HG02678 (cell line): ENCODE data around the gene PRKAR2B.
A peak's percentile ranks its signal among the peaks of the same experiment; 100 is the strongest.

Experiments
- ATAC-seq: cut with Tn5 transposase; IDR thresholded peaks from one replicate; pipeline ENCODE4 v1.9.1; 2021; ENCODE audit warnings: mild to moderate bottlenecking, moderate library complexity; ENCODE audit not compliant: unreplicated experiment

PRKAR2B gene

DNA sequence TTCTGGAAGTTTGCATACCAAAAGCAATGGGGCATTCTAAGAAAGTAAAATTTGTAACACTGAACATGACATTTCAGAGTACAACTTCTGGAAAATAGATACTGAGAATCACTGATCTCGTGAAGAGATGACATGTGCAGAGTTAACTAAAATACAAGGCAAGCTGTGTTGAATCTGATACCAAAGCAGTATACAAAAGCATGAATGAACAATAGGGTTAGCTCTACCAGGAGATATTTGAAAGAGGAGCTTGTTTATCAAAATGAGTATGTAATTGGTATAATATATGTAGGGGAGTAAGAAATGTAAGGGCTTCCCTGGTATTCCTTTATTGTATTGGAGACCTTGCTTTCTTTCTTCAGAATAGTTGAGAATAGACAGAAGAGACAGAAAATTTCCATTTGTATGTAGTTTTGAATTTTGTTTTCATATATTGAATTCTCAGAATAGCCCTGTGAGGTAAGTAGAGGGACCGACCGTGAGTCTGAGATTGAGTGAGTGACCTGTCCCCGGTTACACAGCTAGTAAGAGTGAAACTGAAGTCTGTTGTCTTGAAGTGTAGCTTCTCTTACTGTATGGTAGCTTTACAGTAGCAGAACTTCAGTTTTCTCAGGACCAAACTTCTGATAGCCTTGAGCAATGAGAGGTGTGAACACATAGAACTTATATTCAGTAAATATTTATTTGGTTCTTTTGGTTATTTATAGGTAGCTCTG is 129.3 kb downstream of the PRKAR2B start:
- peak; percentile 58 for ATAC-seq

- no peak for ATAC-seq
Observed at GRCh38 chr7:107179326-107180164, 135.0 kb downstream of the PRKAR2B start.

GRCh38 chr7:107180378-107180777 is 135.9 kb downstream of the PRKAR2B start:
- ATAC-seq = no peak

GRCh38 chr7:107181172-107181571 is 136.7 kb downstream of the PRKAR2B start:
- ATAC-seq = no peak

- no peak for ATAC-seq
Observed at GRCh38 chr7:107185716-107186115, 141.2 kb downstream of the PRKAR2B start.

- no peak for ATAC-seq
Observed at GRCh38 chr7:107186240-107186639, 141.7 kb downstream of the PRKAR2B start.

DNA sequence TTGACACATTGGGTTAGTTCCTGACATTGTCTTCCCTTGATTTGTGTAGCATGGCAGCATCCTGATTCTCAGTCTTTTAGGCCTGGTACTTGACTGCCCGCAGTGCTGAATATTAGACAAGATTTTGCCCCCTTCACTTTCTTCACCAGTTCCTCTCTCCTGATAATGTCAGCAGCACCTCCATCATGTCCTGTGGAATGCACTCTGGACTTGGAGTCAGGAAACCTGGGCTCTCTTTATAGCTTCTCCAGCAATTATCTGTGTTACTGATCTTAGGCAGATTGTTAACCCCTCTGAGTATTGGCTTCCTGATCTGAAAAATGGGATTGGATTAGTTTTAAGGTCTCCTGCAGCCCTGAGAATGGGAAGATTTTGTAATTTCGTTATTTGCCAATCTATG is 143.3 kb downstream of the PRKAR2B start:
- no peak for ATAC-seq

DNA sequence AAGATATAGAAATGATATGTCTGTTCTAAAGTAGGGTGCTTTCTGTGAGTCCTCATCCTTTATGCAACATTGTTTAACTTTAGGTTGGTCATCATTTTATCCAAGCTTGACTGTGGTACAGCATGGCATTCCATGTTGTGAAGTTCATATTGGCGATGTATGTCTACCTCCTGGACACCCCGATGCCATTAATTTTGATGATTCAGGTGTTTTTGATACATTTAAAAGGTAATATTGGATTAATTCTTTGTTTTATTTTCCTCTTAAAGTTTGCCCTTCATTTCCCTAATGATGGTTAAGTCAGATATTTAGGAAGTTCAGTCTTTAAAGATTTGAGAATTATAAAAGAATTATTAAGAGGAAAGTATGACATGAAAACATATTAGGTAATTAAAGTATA is 145.6 kb downstream of the PRKAR2B start:
- ATAC-seq = no peak

- no peak for ATAC-seq
Observed at GRCh38 chr7:107194052-107194451, 149.5 kb downstream of the PRKAR2B start.

DNA sequence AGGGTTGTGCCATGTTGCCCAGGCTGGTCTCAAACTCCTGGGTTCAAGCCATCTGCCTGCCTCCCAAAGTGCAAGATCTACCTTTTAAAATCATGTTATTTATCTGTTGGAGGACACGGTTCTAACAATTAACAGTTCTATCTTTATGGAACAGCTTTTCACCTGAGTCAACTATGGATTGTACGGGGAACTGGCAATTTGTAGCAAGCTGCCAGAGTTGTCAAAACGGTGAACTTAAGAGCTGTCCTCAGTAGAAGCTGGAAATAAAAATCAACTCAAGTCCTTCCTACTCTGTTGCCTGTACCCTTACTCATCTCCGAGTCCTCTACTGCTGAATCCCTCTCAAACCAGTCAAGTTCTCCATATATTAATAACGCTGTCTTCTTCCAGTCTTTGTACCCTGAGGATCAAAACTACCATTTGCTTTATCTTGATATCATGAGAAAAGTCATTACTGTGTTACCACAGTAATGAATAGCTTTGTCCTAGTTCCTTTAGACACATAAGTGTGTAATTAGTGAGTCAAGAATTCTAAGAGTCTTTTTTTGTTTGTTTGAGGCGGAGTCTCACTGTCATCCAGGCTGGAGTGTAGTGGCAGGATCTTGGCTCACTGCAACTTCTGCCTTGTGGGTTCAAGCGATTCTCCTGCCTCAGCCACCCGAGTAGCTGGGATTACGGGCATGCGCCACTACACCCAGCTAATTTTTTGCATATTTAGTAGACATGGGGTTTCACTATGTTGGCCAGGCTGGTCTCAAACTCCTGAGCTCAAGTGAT is 152.5 kb downstream of the PRKAR2B start:
- no peak for ATAC-seq

DNA sequence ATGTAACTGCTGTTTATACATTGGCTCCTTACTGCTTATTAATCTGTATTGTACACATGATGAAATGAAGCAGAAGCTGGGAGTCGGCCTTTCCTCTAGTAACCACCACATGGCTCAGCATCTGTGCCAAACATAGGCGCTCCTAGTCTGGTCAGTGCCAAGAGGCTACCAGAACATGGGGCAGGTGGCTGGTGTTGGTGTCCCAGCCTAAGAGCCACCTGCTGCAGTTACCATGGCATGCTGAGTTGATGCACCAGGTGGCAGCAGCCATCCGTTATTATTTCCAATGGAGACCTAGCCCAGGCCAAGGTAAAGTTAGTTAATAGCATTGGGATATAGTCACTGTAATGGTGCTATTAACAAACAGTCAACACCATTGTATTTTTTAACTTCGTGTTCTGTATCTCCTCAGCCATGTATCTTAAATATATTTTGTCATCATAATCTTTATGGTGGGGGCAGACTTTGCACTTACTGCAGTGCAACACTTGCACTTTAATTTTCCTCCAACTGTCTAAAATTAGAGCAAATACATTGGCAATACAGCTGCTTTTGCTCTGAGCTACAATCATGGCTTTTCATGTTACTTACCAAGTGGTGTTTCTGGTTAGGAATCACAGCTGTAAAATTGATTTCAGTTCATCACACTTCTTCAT is 157.4 kb downstream of the PRKAR2B start:
- ATAC-seq = no peak

DNA sequence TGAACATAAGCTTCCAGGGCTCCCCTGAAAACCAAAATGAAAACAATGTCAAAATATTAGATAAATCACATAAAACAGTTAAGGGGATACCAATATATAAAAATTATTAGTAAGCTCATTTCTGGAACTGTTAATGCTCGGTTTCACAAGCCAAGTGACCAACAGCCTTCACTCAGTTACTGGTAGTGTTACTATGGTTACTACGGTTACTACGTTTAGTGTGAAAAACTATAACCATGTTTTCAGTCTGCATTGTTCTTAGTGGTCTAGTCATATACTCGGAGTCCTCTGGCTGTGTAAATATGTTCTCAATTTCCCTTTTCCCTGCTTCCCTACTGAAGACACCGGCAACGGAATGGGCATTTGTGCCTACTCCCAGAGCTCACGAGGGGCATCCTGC is 159.1 kb downstream of the PRKAR2B start:
- no peak for ATAC-seq

DNA sequence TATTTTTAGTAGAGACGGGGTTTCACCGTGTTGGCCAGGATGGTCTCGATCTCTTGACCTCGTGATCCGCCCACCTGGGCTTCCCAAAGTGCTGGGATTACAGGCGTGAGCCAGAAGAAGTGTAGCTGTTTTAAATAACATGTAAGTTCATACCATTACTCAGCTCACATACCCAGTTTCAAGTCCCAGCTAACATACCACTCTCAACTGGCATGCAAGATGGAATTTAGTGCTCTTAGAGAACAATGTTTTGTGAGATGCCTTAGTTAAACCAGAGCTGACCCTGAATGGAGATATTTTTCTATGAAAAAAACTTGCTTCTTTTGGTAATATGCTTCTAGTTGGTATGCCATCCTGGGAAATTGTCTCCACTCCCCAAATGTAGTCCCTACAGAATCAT is 161.6 kb downstream of the PRKAR2B start:
- no peak for ATAC-seq

DNA sequence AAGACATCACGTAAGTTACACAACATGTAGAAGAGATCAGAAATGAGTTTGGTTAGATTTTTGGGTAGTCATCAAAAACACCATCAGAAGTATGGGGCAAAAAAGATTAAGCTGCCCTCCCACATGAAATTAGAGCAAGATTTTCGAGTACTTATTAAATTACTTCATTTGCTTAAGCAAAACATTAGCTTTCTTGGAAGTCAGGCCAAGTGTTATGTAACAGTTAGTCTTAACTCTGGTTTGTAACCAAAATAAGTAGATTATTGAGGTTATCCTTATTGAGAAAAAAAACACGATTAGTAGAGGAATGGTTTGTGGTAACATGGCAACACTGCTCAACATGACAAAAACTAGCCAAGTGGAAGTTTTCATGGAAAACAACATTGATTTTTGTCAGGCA is 162.2 kb downstream of the PRKAR2B start:
- no peak for ATAC-seq

GRCh38 chr7:107207459-107207858 is 163.0 kb downstream of the PRKAR2B start:
- ATAC-seq = no peak

DNA sequence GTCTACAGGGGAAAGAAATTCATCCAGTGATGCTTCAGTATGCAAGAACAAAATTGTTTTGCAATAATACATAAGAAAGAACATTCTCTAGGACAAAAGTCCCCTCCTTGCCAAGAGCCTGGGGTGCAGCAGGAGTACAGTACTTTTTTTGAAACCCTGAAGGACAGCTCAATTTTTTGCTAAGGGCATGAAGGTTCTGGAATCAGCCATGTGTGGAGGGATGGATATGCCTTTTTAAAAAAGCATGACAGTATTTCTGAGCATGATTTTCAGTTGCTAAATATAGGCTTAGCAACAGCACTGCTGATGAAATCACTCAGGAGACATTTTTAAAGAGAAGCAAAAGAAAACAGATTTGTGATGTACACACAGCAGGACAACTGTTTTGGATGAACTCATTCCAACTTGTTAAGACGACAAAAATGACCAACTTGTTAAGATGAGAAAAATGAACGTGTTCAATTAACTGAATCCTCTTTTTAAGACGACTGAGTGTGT is 163.6 kb downstream of the PRKAR2B start:
- ATAC-seq = no peak

DNA sequence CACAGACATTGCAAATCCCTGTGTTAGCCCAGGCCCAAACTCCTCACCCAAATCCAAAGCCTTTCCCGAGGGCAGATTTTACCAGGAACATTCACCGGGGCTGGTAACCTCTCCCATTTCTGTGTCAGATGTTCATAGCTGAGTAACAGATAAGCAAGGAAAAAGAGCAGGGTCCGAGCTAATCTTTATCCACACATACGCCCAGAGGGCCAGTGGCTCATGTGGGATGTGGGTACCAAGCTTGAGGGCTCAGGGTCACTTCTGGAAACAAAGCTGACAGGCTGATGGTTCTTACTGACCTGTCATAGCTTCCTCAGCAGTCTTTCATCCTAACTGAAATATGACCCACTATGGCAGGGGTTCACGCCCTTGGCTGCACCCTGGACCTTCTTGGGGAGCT is 164.1 kb downstream of the PRKAR2B start:
- no peak for ATAC-seq

GRCh38 chr7:107209565-107209964 is 165.1 kb downstream of the PRKAR2B start:
- no peak for ATAC-seq

GRCh38 chr7:107210400-107210799 is 165.9 kb downstream of the PRKAR2B start:
- no peak for ATAC-seq
